Choroid plexus epithelial cell (primary cell): Measurements from ENCODE around the gene SPARC.
A peak's percentile ranks its signal among the peaks of the same experiment; 100 is the strongest.

Experiments
- DNase-seq: peaks from one replicate; pipeline ENCODE4 v3.0.0-alpha.2; 2010; ENCODE audit warnings: low read depth
- H3K4me3 ChIP-seq: 2 replicates; pipeline ENCODE4 v1.5.1; 2011; ENCODE audit warnings: low read depth, mild to moderate bottlenecking, control low read depth, low read length, moderate library complexity
- CTCF ChIP-seq: conservative IDR thresholded peaks from 2 replicates; pipeline ENCODE4 v1.5.1; 2011; ENCODE audit warnings: low read depth, mild to moderate bottlenecking, control low read depth, inconsistent platforms, low read length, moderate library complexity

The SPARC gene

DNA sequence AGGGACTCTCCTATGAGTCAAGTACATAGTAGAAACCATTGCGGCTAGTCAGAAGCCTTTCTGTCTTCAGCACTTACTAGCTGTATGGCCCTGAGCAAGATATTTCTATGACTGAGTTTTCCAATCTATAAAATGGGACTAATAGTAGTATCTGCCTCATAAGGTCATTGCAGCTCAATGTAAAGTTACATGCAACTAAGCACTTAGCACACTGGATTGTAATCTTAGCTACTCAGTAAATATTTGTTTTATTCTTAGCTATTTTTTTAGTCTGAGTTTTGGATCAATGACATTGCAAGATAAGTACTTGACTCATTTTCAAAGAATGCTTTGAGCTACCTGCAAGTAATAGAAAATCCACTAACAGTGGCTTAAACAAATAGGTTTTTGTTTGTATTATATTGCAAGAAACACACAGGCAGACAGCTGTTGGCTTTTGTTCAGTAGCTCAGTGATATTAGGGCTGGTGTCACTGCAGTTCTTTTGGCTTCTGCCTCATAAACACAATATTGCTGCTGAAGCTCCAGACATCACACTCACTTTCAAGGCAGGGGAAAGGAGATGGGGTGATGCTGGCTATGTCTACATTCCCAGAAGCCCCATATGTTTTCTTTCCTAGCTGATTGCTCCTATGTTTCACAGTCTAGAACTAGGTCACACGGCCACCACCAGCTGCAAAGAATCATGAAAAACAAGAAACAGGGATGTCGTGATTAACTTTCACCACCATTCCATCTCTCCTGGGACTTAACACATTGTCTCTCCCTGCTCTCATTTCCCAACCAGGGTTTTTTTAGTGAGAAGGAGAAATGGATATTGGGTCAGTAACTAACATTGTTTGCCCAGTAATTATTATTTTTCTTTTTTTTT is 68.6 kb downstream of the SPARC start:
- no peak for DNase-seq
- H3K4me3 ChIP-seq = no peak overlapping the region
- TF ChIP-seq CTCF = no peak

- no peak overlapping the region for H3K4me3 ChIP-seq
- DNase-seq = no peak
- TF ChIP-seq CTCF = no peak
Measured at GRCh38 chr5:151617383-151617840, 69.3 kb downstream of the SPARC start.

- no peak for TF ChIP-seq CTCF
- H3K4me3 ChIP-seq = no peak overlapping the region
- DNase-seq = no peak
Measured at GRCh38 chr5:151615431-151615830, 71.3 kb downstream of the SPARC start.

- DNase-seq = no peak
- no peak for TF ChIP-seq CTCF
- no peak overlapping the region for H3K4me3 ChIP-seq
Measured at GRCh38 chr5:151614565-151614964, 72.2 kb downstream of the SPARC start.

- peak; percentile 13 for DNase-seq
- no peak for TF ChIP-seq CTCF
- no peak overlapping the region for H3K4me3 ChIP-seq
Measured at GRCh38 chr5:151612689-151613427, 73.9 kb downstream of the SPARC start.

- H3K4me3 ChIP-seq = no peak overlapping the region
- no peak for DNase-seq
- no peak for TF ChIP-seq CTCF
Measured at GRCh38 chr5:151611127-151611775, 75.5 kb downstream of the SPARC start.
